OCI-LY7 (cell line): ENCODE data around the gene SELENOH. TPM values are rescaled to one million over a fixed set of nuclear protein-coding genes. Genes with fewer than 3 reads are reported as not detected.

Source experiments
- BruUV-seq: library from RNA; stranded (reverse); fragments of 400-500 nt; replicated peaks from 2 replicates; lab custom pipeline; 2021; lab: Mats Ljungman, UMichigan
- CTCF ChIA-PET: fragments of 300-600 bp; sonication (Branson Sonifier 250); formaldehyde crosslinking; loops from one replicate; lab custom pipeline; 2022; ENCODE audit warnings: antibody characterized with exemption; ENCODE audit not compliant: unreplicated experiment; lab: Charles Lee
- POLR2A ChIA-PET: fragments of 300-600 bp; sonication (Branson Sonifier 250); formaldehyde crosslinking; loops from one replicate; lab custom pipeline; 2022; ENCODE audit warnings: antibody characterized with exemption; lab: Charles Lee
- DNase-seq: peaks from one replicate; pipeline ENCODE4 v3.0.0-alpha.2; 2015; ENCODE audit warnings: low spot score
- H2AFZ ChIP-seq: fragments of 200-600 bp; sonication (generic), shearing (Covaris generic); 2 replicates; pipeline ENCODE4 v1.6.1; 2014; ENCODE audit warnings: mild to moderate bottlenecking, antibody characterized with exemption, low read length, moderate library complexity
- H3K27ac ChIP-seq: fragments of 200-600 bp; sonication (generic); 2 replicates; pipeline ENCODE4 v1.5.1; 2014; ENCODE audit warnings: mixed run types, low read depth, mild to moderate bottlenecking, moderate library complexity, low read length, inconsistent platforms; ENCODE audit not compliant: poor library complexity, severe bottlenecking
- H3K36me3 ChIP-seq: fragments of 200-600 bp; sonication (generic); 2 replicates; pipeline ENCODE4 v1.6.1; 2014; ENCODE audit warnings: mild to moderate bottlenecking, antibody characterized with exemption, low read length, moderate library complexity, mixed read lengths; ENCODE audit not compliant: insufficient read depth
- H3K4me1 ChIP-seq: fragments of 200-600 bp; sonication (generic); 2 replicates; pipeline ENCODE4 v1.5.1; 2014; ENCODE audit warnings: mild to moderate bottlenecking, low read length; ENCODE audit not compliant: insufficient read depth, poor library complexity, severe bottlenecking
- H3K4me2 ChIP-seq: fragments of 200-600 bp; sonication (generic); 2 replicates; pipeline ENCODE4 v1.6.1; 2014; ENCODE audit warnings: mild to moderate bottlenecking, low read length
- H3K4me3 ChIP-seq: fragments of 200-600 bp; sonication (generic); 2 replicates; pipeline ENCODE4 v1.5.1; 2014; ENCODE audit warnings: mild to moderate bottlenecking, low read depth, low read length; ENCODE audit not compliant: poor library complexity, severe bottlenecking
- H3K79me2 ChIP-seq: fragments of 200-600 bp; sonication (generic); 2 replicates; pipeline ENCODE4 v1.6.1; 2016; ENCODE audit warnings: low read depth, mild to moderate bottlenecking, low read length, moderate library complexity, mixed read lengths; ENCODE audit not compliant: insufficient read depth
- H3K9me2 ChIP-seq: fragments of 200-600 bp; sonication (generic); 2 replicates; pipeline ENCODE4 v1.6.1; 2016; ENCODE audit warnings: mild to moderate bottlenecking, low read length, mixed read lengths; ENCODE audit not compliant: insufficient read depth
- H3K9me3 ChIP-seq: fragments of 200-600 bp; sonication (generic); 2 replicates; pipeline ENCODE4 v1.6.1; 2014; ENCODE audit warnings: mild to moderate bottlenecking, mixed run types, low read length, mixed read lengths
- H4K20me1 ChIP-seq: fragments of 200-600 bp; sonication (generic); 2 replicates; pipeline ENCODE4 v1.6.1; 2014; ENCODE audit warnings: mild to moderate bottlenecking, antibody characterized with exemption, low read length, moderate library complexity, mixed read lengths; ENCODE audit not compliant: insufficient read depth
- CTCF ChIP-seq: fragments of 200-600 bp; sonication (generic); conservative IDR thresholded peaks from 2 replicates; pipeline ENCODE4 v1.5.1; 2014; ENCODE audit warnings: mild to moderate bottlenecking, antibody characterized with exemption, low read length, moderate library complexity, mixed read lengths
- EZH2phosphoT487 ChIP-seq: fragments of 200-600 bp; sonication (generic); IDR thresholded peaks from 2 replicates; pipeline ENCODE4 v1.6.1; 2018; ENCODE audit warnings: low read depth, borderline replicate concordance, mild to moderate bottlenecking, mixed run types, antibody characterized with exemption, low read length, moderate library complexity, mixed read lengths
- intact Hi-C: fragments of 100-400 bp; cut with micrococcal nuclease; formaldehyde crosslinking; loops from one replicate; pipeline ENCODE4 v1.10.0; 2022; ENCODE audit not compliant: unreplicated experiment
- total RNA-seq, 2 experiments: library from RNA; depleted of rRNA in 1 of 2; stranded (reverse); fragments of >200 nt in 1 of 2; shearing (Covaris generic) in 1 of 2; gene quantifications; 2 replicates each; pipeline ENCODE4 v1.2.3, GENCODE V29; 2014 to 2022

Gene SELENOH
- total RNA-seq, 2 experiments from 2014 or later = 169 to 181 TPM

DNA sequence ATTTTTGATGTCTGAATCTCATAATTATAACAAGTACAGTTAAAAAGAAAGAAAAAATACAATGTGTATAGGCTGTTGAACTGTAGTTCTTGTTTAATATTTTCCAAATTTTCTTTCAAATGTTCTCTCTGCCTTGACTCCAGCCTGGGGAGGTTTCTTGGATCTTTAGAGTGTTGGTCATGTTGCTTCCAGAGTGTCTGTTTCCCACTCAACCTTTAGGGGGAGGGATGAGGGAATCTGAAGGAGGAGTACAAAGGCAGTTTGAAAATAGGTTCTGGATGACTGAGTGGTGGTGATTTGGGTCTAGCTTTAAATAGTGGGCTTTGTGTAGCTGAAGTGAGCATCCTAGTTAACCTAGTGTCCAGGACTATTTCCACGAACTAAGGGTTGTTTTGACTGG, 22.3 kb downstream of the SELENOH start:
- intact Hi-C loops = no loop called here
- TF ChIP-seq EZH2phosphoT487 = no peak
- TF ChIP-seq CTCF = no peak
- Histone ChIP-seq H3K36me3 (no peaks in the 10 kb centered on the region), H4K20me1 (no peaks in the 10 kb centered on the region), H3K9me3 (no peaks in the 10 kb centered on the region), H2AFZ (no peak overlapping the region), H3K9me2 (no peaks in the 10 kb centered on the region), H3K79me2 (no peaks in the 10 kb centered on the region), H3K4me3 (no peak overlapping the region), H3K4me2 (no peak overlapping the region), H3K4me1 (no peaks in the 10 kb centered on the region), H3K27ac (no peak overlapping the region)
- ChIA-PET POLR2A (interaction anchor here (0.6 to 1.6 kb wide), 5 partner anchors 14 to 618 kb away, joined by 3 to 11 read pairs (median 4); no protein-coding TSS in a partner anchor), CTCF (no interaction called here)
- no peak for DNase-seq
- BruUV-seq = no TSS peak

DNA sequence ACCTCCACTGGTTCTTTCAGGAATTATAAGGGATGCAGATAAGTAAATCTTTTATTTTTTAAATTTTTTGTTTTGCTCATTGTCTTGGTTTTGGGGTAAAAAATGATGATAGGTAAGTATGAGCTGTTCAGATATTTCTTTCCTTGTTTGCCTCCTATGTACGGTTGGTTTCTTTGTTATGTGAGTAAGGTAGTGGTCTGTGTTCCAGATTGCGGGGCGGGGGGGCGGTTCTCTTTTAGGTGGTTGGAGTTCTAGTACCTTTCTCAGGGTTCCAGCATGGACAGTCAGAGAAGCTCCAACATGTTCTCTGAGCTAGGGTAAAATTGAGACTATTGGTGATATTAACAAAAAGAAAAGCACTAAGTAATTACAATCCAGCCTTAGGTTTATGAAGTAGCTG, 22.7 kb downstream of the SELENOH start:
- no peak overlapping the region for H2AFZ ChIP-seq
- H3K27ac ChIP-seq = no peak overlapping the region
- H3K4me3 ChIP-seq = no peak overlapping the region
- no peaks in the 10 kb centered on the region for H3K36me3 ChIP-seq
- no peaks in the 10 kb centered on the region for H4K20me1 ChIP-seq
- H3K4me2 ChIP-seq = no peak overlapping the region
- BruUV-seq = no TSS peak
- DNase-seq = no peak
- ChIA-PET CTCF (no interaction called here), POLR2A (interaction anchor here (0.6 to 1.6 kb wide), 7 partner anchors 9 to 618 kb away, joined by 3 to 11 read pairs (median 4); no protein-coding TSS in a partner anchor)
- H3K9me2 ChIP-seq = no peaks in the 10 kb centered on the region
- no peaks in the 10 kb centered on the region for H3K4me1 ChIP-seq
- H3K79me2 ChIP-seq = no peaks in the 10 kb centered on the region
- intact Hi-C loops = no loop called here
- TF ChIP-seq EZH2phosphoT487 = no peak
- TF ChIP-seq CTCF = no peak
- H3K9me3 ChIP-seq = no peaks in the 10 kb centered on the region

DNA sequence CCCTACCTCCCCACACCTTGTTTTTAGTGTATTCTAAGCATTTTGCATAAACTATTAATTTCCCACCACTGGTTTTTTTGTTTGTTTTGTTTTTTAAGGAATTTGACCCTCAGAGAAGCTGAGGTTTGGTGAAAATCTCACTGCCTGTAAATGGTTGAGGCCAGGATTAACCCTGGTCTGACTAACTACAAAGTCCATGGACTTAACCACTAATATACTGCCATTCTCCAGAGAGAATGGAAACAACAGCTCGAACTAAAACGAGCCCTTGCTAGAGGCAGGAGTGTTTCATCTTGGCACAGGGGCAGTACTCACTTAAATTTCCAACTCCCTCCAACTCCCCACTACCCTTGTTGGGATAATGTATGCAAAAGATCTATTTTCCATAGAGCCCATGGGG, 23.3 kb downstream of the SELENOH start:
- no peaks in the 10 kb centered on the region for H3K79me2 ChIP-seq
- no peak overlapping the region for H2AFZ ChIP-seq
- H3K9me3 ChIP-seq = no peaks in the 10 kb centered on the region
- H4K20me1 ChIP-seq = no peaks in the 10 kb centered on the region
- POLR2A ChIA-PET = interaction anchor here (0.7 to 1.6 kb wide), 6 partner anchors 9 to 99 kb away, joined by 3 to 11 read pairs (median 4); no protein-coding TSS in a partner anchor
- no TSS peak for BruUV-seq
- H3K9me2 ChIP-seq = no peaks in the 10 kb centered on the region
- no peaks in the 10 kb centered on the region for H3K36me3 ChIP-seq
- H3K4me3 ChIP-seq = no peak overlapping the region
- H3K4me1 ChIP-seq = no peaks in the 10 kb centered on the region
- no peak overlapping the region for H3K27ac ChIP-seq
- TF ChIP-seq EZH2phosphoT487 (no peak), CTCF (no peak)
- H3K4me2 ChIP-seq = no peak overlapping the region
- DNase-seq = no peak
- CTCF ChIA-PET = no interaction called here
- intact Hi-C loops = no loop called here
